Vagina (tissue), 2 donors: ENCODE data around the gene SLC16A10.

Experiments used
- CTCF ChIP-seq, 3 experiments: fragments of 450-650 bp in 2 of 3; fragments of 200-600 bp in 1 of 3; sonication (generic) in 1 of 3; IDR thresholded peaks; one replicate each; pipeline ENCODE4 v1.5.1; 2017 to 2019; ENCODE audit warnings: antibody characterized with exemption in 3 of 3, mild to moderate bottlenecking in 2 of 3, moderate library complexity in 2 of 3
- POLR2A ChIP-seq, 2 donors: fragments of 450-650 bp; IDR thresholded peaks; one replicate each; pipeline ENCODE4 v1.6.1; 2017; ENCODE audit warnings: antibody characterized with exemption in 2 of 2, mild to moderate bottlenecking in 2 of 2, moderate library complexity in 2 of 2
- POLR2AphosphoS5 ChIP-seq, 2 donors: sonication (generic); formaldehyde crosslinking; IDR thresholded peaks; one replicate each; pipeline ENCODE4 v1.9.0; 2017; ENCODE audit warnings: antibody characterized with exemption in 2 of 2, mild to moderate bottlenecking in 2 of 2, low read depth in 1 of 2; ENCODE audit not compliant: insufficient read depth in 1 of 2

GRCh38 chr6:111228094-111228493 lies 140.8 kb downstream of the SLC16A10 start:
- TF ChIP-seq CTCF (IDR thresholded peaks at IDR 0.05): no peak
- no peak for TF ChIP-seq POLR2A (IDR thresholded peaks at IDR 0.05)
- no peak for TF ChIP-seq POLR2AphosphoS5 (IDR thresholded peaks at IDR 0.05; ENCODE audit: insufficient read depth in 1 of 2, low read depth in 1 of 2)
